ENCODE measurements around the gene HOXA13.
A peak's percentile ranks its signal among the peaks of the same experiment; 100 is the strongest.

Gene HOXA13

GRCh38 chr7:27235387-27236311, 35.8 kb upstream of the HOXA13 start:
- TF ChIP-seq, protein P1, sequence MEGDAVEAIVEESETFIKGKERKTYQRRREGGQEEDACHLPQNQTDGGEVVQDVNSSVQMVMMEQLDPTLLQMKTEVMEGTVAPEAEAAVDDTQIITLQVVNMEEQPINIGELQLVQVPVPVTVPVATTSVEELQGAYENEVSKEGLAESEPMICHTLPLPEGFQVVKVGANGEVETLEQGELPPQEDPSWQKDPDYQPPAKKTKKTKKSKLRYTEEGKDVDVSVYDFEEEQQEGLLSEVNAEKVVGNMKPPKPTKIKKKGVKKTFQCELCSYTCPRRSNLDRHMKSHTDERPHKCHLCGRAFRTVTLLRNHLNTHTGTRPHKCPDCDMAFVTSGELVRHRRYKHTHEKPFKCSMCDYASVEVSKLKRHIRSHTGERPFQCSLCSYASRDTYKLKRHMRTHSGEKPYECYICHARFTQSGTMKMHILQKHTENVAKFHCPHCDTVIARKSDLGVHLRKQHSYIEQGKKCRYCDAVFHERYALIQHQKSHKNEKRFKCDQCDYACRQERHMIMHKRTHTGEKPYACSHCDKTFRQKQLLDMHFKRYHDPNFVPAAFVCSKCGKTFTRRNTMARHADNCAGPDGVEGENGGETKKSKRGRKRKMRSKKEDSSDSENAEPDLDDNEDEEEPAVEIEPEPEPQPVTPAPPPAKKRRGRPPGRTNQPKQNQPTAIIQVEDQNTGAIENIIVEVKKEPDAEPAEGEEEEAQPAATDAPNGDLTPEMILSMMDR (IDR thresholded peaks at IDR 0.05; ENCODE audit: low read depth, low read length) = peak; percentile 29
- in situ Hi-C loops (cut with HindIII; ENCODE audit: low sequenced_read_pairs) = no loop called here
- no peak for DNase-seq (ENCODE audit: low read depth, low spot score)
- H3K4me3 ChIP-seq (ENCODE audit: low read depth, low read length) = peak overlapping the region; percentile 21

- no peak for DNase-seq (ENCODE audit: low read depth, low spot score)
- H3K4me3 ChIP-seq (ENCODE audit: low read depth, low read length) = no peak overlapping the region
- TF ChIP-seq, protein P1 (IDR thresholded peaks at IDR 0.05; ENCODE audit: low read depth, low read length) = no peak
- in situ Hi-C loops (cut with HindIII; ENCODE audit: low sequenced_read_pairs) = no loop called here
Measured at GRCh38 chr7:27229448-27229847, 29.6 kb upstream of the HOXA13 start.

DNA sequence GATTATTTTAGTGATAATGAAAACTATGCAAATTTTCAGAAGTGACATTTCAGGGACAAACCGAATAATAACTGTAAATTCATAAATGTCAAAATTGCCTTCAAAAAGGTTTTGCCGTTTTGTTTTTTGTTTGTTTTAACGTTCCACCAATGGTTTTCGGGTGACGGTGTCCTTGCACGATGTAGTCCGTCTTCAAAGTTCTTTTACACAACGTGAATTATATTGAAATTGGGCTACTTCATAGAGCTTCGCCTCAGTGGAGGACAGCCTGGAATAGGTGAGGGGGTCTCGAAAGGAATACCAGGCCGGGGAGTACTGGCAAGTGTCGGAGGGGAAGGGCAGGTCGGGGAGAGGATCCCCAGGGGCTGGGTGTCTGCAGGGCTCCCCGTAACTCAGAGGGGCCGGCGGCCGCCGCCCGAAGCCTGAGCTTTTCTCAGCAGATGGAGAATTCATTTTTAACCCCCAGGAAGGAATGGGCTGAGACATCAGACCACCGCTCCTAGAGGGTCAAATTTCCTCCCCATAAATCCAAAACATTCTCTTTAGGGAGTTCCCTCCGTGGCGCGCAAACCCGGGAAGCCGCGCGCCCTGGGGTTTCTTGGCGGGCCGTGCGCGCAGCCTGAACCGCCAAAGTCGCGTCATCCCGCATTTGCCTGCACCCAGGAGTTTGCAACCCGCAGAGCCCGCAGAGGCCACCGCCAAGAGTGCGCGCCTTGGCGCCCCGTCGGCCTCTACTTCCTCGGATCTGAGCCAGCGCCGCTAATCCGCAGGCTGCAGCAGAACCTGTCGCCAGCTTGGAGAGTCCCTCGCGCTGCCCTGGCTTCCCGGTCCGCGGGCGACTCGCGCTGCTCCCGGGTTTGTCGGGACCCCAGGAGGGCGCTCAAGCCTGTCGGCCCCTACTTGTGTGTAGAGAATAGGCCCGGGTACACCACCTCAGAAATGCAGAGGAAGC, 25.4 kb upstream of the HOXA13 start:
- DNase-seq (ENCODE audit: low read depth, low spot score) = no peak
- TF ChIP-seq, protein P1 (IDR thresholded peaks at IDR 0.05; ENCODE audit: low read depth, low read length) = no peak
- no peak overlapping the region for H3K4me3 ChIP-seq (ENCODE audit: low read depth, low read length)
- in situ Hi-C loops (cut with HindIII; ENCODE audit: low sequenced_read_pairs) = no loop called here

- TF ChIP-seq, protein P1 (IDR thresholded peaks at IDR 0.05; ENCODE audit: low read depth, low read length) = no peak
- no peak overlapping the region for H3K4me3 ChIP-seq (ENCODE audit: low read depth, low read length)
- in situ Hi-C loops (cut with HindIII; ENCODE audit: low sequenced_read_pairs) = no loop called here
- no peak for DNase-seq (ENCODE audit: low read depth, low spot score)
Measured at GRCh38 chr7:27223941-27224575, 24.2 kb upstream of the HOXA13 start.

DNA sequence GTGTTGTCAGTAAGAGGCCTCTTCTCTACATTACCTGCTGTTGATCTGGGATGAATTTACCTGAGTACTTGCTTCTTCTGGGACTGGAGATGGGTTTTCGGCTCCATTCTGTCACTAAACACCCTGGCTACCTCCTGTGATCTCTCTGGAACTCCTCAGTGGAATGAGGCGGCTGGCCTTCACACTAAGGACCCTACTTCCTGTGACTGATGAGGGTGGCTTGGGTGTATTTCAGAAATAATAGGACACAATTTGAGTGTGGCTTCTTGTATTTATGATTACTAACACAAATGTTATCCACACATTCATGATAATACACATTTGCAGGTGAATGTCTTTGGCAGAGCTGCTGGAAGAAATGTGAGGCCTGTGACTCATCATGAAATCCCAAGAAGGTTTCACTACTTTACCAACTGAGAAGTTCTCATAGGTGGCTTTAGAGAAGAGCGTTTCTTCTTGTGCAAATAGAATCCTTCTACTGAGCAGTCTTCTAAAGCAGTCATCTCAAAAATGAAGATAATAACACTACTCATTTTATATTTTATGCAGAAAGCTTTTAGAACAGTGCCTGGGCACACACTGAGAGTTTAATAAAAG, 21.4 kb upstream of the HOXA13 start:
- TF ChIP-seq, protein P1 (IDR thresholded peaks at IDR 0.05; ENCODE audit: low read depth, low read length) = no peak
- in situ Hi-C loops (cut with HindIII; ENCODE audit: low sequenced_read_pairs) = no loop called here
- no peak overlapping the region for H3K4me3 ChIP-seq (ENCODE audit: low read depth, low read length)
- no peak for DNase-seq (ENCODE audit: low read depth, low spot score)
